HG03442 (cell line): ENCODE measurements around the gene BPGM.
A peak's percentile ranks its signal among the peaks of the same experiment; 100 is the strongest.
"Not testable (repeated sequence)": the region's sequence is repeated elsewhere in the genome, so short reads cannot be mapped to it uniquely, and the experiment has no call there.

ENCODE experiments used
- ATAC-seq: cut with Tn5 transposase; IDR thresholded peaks from one replicate; pipeline ENCODE4 v1.9.1; 2021; ENCODE audit warnings: mild to moderate bottlenecking, moderate library complexity; ENCODE audit not compliant: unreplicated experiment

Gene BPGM

DNA sequence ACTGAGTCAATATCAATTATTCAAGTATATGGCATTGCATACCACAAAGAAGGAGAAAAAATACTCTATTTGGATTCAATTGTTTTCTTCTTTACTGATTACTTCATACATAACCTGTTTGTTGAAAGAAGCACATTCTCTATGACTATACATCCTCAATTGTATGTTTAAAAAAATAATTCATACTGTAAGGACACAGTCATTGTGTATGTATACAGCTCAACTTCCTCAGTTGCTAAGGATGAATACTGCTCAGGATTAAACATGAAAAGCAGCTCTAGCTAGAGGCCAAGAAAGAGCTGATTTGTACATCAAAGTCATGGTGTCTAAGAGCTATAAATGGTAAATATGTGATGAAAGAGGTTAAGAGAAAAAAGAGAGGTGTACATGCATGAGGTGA, 15.8 kb upstream of the BPGM start:
- ATAC-seq = no peak

DNA sequence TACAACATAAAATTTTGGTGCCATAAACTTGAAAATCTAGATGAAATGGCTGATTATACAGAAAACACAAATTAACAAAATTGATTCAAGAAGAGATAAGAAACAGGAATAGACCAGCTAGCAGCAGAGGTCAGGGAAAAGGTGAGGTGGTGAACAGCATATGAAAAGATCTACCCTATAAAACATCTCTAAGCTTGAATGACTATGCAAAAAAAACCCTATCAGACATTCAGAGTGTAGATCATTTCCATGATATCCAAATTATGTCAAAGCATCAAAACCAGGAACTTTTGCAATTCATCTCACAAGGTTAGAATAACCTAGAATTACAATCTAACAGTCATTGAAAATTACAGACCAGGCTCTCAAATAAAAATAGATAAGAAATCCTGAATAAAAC, 14.6 kb upstream of the BPGM start:
- ATAC-seq = no peak

DNA sequence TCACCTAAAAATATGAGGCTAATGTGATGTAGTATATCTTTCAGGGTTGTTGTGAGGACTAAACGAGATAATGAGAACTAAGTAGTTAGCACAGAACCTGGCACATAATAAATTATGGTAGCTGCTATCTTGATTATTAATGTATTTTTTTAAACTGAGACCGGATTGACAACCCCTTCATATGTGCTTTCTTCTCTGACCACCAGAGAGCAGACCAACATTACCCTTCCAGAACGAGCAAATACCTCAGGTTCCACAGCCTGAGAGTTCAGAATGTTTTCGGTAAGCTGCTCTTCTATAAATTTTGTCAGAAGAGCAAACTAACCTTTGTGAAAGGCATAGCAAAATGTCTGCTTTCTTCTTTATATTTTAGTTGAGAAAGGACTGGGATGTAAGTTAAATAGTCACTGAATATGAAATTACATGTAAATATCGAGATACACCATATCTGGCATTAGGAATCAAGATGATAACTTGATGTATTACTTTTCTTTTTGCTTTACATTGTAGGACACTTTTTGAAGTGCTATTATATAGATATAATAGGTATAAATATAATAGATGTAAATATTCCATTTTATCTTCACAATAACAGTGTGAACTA, 13.6 kb upstream of the BPGM start:
- ATAC-seq = no peak

DNA sequence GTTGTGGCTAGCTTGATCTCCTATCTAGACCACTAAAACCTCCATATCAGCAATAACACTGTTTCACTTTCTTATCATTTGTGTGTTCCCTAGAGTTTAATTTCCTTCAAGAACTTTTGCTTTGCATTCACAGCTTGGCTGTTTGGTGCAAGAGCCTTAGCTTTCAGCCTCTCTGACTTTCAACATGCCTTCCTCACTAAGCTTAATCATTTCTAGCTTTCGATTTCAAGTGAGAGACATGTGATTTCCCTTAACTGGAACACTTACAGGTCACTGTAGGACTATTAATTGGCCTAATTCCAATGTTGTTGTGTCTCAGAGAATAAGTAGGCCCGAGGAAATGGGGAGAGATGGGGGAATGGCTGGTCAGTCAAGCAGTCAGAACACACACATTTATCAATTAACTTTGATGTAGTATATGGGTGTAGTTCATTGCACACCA, 10.6 kb upstream of the BPGM start:
- ATAC-seq = peak; percentile 91

DNA sequence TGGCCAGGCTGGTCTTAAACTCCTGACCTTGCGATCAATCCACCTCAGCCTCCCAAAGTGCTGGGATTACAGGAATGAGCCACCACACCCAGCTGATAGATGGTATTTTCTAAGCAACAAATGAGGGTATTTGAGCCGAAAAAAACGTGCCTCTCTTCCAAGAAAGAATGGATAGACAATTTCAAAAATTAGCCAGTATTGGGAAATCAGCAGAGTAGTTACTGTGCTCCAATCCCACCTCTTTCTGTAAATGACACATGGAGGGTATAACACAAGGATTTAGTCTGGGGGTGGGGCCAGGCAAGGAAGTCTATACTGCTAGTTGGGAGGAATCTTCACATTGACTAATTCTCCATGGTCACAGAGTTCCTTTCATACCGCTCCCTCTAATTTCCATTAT, 9.2 kb upstream of the BPGM start:
- no peak for ATAC-seq

DNA sequence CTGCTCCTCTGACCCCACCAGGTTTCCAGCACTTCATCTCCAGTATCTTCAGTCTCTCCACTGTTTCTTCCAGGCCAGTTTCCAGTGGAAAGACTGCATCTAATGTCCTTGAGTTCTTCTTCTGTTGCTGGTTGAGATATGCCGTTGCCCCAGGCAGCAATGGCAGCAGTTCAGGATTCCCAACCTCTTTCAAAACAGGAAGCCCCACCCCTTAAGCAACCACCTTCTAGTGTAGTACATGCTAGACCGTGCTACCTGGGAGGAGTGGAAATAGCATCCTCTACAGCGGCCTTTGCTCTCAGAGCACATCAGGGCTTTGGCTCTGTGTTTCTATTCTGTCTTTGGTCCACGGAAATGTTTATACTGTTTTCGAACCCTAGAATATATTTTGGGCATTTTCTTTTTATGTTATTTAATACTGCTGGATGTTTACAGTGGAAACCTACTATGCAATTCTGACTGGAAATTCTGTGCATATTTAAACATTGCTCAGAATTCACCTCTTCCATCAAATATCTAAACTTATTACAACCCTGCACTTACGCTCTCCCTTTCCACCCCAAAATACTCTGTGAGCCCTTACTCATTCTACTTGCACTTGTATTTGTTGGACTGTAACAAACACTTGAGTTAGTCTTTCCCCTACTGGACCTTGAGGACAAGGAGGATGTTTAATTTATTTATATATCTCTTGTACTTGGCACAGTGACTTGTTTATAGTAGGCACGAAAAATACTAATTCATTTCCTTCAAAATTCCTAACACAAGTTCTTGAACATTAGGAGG, 8.5 kb upstream of the BPGM start:
- no peak for ATAC-seq

DNA sequence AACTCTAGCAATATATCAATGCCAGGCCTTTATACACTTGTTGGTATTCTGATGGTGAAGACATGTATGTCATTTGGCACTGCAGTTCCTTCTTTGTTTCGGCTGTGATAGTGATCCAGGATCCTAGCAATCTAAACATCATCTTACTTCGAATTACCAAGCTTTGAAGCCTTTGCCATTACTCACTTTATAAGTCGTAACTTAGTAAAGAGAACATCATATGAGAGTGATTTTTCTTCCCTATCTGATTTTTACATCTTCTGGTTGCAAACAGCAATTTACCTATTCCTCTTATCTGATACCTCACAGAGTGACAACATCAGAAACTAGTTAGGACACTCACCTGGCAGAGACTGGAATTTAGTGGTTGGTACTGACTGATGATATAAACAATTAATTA, 7.6 kb upstream of the BPGM start:
- ATAC-seq = no peak

DNA sequence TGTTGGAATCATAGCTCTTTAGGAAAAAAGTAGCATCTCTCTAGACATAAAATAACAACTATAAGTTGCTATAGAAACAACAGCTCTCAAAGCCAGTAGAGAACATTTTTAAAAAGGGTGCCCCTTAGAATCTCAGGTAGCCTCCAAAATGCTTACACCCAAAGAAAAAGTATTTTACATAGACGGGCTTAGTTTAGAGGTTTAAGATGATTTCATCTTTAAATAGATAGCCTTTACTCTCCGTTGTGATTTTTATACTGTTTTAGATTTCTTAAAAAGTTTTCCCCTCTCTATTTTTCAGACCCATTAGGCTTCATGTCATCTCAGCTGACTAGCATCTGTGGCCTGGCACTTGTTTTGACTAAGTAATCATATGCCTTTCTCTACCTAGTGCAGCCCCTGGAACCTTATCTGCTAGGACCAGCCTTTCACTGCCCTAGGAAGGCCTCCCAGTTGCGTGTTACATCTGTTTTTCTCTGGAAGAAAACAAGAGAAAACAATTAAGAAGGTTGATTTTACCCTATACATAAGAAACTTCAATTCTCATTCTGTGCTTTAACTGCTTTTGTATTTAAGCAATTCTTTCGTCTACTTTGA, 6.9 kb upstream of the BPGM start:
- no peak for ATAC-seq

DNA sequence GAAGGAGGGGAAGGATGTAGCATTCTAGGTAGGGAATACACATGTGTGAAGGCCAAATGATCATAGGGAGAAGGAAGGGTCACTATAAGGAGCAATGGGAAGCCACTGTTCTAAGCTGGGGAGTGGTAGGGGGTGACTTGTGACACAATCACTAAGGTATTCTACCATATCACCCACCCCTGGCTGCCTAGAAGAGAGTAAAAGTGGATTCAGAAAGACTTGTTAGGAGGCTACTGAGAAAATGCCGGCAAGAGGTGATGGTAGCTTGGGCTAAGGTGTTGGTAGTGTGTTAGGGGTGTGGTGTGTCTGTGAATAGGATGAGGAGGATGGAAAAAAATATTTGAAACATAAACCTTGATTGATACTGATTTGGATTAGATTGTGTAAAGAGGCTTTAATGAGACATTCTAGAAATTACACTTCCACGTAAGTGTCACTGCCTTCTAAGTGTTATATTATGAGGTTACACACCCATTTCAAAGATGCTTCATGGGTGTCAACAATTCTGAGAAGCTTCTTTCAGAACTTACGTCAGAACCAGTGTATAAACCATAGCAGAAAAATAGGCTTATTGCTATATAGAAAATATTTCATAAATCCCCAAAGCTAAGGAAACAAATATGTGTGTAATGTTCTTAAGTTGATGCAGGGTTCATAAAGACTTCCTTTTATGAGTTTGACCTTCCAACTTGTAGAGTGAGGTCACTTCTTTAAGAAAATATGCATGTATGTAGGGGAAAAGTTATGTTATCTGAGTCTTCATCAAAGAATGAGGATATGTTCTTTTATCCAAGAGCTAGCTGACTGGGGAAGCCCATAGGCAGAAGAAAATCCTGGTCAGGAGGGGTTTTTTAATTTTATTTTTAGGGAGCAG, 5.6 kb upstream of the BPGM start:
- no peak for ATAC-seq

DNA sequence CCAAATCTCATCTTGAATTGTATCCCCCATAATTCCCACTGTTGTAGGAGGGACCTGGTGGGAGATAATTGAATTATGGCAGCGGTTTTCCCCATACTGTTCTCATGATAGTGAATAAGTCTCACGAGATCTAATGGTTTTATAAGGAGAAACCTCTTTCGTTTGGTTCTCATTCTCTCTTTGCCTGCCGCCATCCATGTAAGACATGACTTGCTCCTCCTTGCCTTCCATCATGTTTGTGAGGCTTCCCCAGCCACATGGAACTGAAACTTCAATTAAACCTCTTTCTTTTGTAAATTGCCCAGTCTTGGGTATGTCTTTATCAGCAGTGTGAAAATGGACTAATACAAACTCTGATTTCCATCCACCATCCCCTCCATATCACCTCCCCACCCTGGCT, 4.7 kb upstream of the BPGM start:
- ATAC-seq = not testable (repeated sequence)

DNA sequence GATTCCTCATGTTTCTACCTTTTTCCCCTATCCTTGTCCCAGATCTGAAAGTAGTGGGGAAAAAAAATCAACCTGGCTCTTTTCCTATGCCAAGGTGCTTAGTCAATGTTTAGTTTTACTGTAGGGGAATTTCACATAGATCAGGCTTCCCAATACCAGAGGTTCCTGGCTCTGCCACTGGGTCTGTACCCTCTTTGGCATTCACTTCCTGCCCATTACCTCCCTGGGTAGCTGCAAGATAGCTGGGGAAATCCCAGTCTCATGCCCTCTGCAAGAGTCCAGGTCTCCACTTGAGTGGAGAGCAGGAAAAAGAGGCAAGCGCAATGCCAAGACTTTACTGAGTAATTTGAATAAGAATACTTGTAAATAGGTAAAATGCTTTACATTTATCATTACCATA, 3.5 kb upstream of the BPGM start:
- no peak for ATAC-seq

DNA sequence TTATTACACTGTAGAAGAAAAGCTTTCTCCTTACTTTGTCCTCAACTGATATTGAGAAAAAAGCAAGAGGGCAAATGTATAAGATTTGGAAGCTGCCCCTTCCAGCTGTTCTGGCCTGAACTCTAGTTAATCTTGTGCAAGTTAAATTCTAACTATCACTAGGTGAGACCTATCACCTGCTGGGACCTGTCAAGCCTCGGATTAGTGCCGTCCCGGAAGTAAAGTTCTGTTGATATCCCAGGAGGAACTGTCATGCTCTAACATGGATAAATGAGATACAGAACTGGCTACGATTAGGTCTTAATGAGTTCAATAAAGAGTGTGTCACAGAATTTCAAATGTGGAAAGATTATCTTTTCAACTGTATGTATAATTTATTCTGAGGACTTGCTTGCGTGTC, 1.2 kb upstream of the BPGM start:
- ATAC-seq = no peak

DNA sequence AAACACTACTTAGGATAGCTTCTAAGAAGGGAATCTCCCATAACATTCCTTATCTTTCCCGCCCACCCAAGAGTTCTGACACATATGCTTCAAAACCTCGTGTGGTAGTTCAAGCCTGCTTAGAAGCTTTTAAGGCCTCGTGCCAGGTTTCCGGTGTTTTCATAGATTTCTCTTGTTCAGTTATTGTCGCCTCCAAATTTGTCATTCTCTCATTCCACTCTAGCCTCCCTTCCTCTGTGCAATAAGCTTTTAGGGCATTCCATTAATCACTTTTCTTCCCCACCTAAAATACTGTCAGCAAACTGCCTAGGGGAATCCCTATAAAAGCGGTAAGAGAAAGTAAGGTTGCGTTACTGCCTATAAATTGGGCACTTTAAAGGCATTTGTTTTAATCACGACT, 718 bp upstream of the BPGM start:
- ATAC-seq = no peak

DNA sequence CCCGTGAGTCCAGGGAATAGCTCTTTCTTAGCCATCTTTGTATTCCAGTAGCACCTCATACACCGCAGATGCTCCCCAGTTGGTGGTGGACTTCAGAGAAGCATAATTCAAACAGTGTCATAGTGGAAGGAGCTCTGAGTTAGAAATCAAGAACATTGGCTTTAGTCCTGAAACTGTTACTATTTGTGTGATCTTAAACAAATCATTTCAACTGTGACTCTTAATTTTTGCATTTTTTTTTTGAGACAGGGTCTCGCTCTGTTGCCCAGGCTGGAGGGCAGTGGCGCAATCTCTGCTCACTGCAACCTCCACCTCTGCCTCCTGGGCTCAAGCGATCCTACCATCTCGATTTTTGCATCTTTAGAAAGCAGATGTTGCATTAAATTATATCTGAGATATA, 1.8 kb downstream of the BPGM start:
- ATAC-seq = no peak

DNA sequence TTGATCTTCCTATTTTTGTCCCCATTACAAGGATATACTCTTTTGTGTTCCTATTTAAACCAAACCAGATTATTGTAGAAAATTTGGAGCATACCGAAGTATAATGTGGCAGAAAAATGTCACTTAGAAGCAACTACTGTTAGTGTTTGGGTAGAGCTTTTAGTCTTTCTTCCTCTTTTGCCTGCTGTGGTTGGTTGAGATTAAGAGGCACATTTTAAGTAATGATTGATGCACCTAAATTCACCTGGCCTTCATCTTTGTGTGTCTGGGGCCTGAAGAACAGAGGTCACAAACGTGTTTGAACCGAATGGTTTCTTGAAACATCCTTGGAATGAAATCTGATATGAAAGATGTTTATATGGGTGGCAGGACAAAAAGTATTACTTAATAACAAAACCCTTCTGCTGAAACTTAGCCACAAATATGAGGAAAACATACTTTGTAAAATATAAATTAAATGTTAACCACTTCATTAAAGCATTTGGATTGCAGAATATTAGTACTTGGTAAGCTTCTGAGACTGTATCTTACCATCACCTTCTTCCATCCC, 2.6 kb downstream of the BPGM start:
- no peak for ATAC-seq

DNA sequence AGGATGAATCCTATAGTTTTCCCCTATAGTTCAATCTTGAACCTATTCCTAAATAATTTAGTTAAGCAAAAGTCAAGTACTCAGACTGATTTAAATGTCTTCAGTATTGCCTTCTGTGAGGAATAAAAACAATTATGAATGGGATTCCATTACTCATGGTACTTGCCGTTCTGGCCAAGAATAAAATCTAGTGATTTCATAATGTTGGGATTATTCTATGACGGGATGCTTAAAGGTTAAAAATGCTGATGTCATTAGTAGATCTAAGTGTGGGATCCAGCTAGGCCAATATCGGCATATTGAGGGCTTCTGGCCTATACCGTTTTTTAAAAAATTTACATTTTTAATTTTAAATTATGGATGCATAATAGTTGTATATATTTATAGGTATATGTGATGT, 5.3 kb downstream of the BPGM start:
- ATAC-seq = no peak

DNA sequence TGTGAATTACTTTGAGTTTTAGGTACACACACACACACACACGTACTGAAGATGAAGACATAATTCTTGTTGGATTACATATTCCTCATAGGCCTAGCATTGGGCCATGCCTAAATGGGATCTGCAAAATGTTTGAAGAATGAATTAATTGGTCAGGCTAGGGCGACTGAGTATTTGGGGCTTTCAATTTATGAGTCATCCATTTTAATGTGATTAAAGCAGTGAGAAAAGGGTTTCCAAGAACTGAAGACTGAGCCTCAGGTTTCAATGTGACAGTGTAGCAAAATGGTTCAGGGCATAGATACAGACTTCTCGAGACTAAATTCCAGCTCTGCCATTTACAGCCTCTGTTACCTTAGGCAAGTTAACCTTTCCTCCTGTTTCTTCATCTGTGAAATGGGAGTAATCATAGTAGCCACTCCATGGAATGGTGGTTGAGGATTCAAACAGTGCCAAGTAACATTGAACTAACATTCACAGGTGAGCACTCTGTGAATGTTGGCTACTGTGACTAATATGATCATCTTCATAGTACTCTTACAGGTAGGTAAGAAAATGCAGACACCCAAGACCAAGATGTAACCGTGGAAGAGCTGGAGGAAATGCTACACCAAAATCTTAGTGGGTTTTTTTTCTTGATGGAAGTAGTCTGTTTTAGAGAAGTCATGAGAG, 7.6 kb downstream of the BPGM start:
- no peak for ATAC-seq

DNA sequence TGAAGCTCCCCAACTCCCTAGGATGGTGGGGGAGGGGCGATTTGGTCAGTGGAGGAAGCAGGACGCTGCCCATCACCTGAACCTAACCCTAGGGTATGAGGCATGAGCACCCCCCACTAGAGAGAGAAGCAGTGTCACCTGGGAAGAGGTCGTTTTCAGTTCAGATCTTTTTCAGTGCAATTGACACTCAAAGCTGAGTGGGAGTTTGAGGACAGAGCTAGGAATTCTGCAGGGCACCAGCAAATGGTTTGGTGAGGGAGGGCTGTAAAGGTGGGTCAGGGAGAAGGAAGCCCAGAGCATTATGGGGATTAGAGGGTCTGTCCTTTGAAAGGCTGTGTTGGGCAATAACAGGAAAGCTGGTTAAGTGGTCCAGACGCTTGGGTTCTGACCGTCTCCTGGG, 10.9 kb downstream of the BPGM start:
- ATAC-seq = no peak

DNA sequence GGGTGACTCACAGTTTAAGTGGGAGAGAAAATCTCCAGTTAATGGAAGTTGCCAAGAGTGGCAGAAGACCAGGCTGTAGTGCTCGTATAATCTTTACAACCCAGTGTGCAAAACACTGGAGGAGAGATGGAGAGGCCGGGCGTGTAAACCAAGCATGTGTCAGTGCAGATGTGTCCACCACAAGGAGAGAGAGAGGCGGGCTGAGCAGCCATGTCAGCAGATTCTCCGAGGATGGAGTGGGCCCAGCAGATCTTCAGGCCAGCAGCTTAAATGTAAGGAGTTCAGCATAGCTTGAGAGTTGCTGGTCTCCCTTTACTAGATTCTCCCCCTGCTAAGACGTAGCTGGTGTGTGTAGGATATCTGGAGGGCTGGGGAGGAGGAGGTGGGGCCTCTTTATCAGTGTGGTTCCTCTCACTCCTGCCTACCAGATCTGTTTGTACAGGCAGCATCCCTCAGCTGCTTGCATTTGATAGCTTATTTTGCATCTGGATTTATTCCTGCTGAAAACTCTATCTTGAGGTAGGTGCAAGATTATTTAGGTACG, 13.7 kb downstream of the BPGM start:
- ATAC-seq = no peak

DNA sequence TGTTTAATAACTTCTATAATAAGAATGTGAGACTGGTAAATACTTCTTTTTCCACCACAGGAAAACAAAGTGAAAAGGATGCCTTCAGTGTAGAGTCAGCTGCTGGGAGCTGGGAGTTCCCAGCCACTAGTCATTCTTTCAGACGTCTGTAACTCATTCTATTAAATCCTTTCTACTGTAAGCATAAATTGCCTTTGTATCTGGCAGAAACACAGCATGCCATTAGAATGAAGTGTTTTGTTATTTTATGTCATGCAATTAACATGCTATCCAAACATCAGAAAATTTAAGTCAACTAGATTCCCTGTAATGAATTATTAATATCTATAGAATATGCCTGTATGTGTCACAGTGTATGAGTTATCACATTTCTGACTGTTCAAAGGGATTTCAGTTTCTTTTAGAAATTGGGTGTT, 14.3 kb downstream of the BPGM start:
- ATAC-seq = no peak
